NCI-H446 treated with DMSO at 0.1 percent for 48 hours (cell line): ENCODE measurements around the gene CCR3.

Experiments
- DNase-seq: peaks from one replicate; lab custom pipeline; 2025; lab: John Stamatoyannopoulos, UW

Gene CCR3

DNA sequence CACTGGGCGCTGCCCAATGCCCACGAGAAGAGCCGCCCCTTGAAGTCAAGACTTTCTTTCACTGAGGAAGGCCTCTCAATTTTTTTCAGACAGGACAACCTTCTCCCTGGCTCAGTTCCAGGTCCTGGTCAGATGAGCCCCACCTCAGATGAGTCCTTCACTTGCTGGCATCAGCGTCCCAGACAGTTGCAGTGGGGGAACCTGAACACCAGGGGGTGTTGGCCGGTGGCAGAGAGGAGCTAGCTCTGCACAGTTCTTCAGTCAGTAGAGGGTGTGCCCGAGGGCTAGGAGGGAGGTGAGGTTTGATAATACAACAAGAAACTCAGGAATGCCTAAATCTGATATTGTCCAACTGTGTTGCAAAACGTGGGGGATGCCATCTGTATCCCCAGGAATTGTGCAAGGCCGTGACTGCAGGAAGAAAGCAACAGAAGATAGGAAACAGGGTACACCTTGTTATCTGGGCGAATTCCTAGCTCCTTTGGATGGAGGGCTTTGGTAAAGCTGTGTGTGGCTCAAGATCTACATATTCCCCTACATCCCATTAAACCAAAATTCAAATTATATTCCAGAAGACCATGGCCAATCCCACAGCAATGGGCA is 34.3 kb downstream of the CCR3 start:
- no peak for DNase-seq

DNA sequence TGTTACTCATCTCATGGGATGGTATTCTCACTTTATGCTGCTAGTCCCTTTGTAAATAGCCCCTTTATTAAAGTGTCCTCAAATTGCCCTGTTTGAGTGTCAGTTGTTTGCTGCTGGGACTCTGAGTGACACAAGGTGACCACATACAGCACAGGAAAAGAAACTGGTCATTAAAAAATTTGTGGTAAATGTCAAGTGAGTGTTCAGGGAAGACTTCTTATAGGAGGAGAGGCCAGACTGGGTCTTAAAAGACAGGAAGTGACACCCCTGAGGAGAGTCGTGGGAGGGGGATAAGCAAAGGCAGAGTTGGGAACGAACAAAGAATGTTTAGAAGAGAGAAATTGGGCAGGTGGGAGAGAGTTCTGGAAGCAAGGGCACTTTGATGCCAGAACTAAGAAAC is 35.2 kb downstream of the CCR3 start:
- no peak for DNase-seq

GRCh38 chr3:46278816-46279672 is 36.8 kb downstream of the CCR3 start:
- no peak for DNase-seq

DNA sequence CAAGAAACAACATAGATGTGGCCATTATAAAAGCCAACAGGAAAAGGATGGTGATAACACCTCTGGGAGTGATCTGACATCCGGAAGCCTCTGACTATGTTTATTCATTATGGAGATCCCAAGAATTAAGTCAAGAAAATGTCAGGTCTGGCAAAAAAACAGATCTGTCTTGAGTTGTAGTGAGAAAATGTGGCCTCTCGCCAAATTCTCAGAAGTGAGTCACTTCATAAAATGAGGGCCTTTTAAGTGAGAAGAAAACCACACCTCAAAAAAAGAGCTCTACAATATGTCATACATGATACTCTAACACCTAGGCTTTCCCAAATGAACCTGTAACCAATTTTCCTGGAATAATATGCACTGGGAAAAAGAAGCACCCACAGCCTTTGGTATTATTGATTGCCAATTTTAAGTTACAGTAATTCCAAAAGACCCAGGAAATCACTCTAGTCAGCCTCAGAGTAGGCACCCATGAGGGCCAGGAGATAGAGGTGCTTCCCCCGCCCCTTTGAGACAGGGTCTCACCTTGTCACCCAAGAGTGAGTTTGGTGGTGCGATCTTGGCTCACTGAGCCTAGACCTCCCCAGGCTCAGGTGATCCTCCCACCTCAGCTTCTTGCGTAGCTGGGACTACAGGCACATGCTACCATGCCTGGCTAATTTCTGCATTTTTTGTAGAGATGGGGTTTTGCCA is 38.0 kb downstream of the CCR3 start:
- no peak for DNase-seq

DNA sequence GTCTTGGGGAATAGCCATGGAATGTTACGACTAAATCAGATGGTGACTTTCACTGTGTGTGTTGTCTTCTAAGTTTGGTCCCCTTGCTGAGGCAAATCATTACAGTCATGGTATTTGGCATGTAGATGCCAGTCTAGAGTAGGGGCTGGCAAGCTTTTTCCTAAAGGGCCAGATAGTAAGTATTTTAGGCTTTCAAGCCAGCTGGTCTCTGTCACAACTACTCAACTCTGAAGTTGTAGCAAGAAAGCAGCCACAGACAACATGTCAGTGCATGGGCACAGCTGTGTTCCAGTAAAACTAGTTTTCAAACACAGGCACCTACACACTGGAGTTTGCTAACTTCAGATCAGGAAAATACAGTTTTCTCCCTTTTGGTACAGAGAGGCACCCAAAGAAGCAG is 39.3 kb downstream of the CCR3 start:
- no peak for DNase-seq

DNA sequence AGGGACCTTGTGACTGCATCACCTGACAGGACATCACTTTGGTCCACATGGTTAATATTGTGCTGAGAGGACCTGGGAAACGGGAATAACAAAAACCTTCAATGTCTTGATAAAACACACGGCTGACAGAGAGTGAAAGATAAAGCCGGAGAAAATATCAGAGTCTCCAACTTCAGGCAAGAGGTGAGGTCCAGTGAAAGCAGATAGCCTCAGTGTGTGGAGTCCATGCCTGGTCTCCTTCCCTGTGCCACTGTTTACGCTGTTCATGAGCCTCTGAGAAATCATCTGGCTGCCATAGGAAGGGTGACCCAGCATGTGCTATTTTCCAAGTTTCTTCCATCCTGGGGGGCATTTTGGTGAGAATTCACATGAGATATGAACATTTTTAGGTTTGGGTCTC is 39.8 kb downstream of the CCR3 start:
- no peak for DNase-seq

DNA sequence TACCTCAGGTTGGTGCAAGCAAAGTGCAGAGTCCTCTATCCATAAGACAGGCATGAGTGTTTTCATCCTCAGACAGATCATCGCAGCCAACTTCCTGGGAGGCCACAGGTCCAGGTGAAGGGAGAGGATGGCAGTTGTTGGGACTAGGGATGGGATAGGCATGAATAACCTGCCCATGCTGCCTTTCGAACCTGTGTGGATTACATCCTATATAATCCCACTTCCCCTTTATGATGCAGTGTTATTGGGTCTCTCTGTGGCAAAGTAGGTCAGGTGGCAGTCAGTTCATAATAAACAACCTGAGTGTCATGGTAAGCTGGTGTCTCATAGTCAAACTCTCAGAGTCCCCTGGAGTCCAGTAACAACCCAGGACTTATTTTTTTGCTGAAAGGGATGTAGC is 40.4 kb downstream of the CCR3 start:
- DNase-seq: no peak

DNA sequence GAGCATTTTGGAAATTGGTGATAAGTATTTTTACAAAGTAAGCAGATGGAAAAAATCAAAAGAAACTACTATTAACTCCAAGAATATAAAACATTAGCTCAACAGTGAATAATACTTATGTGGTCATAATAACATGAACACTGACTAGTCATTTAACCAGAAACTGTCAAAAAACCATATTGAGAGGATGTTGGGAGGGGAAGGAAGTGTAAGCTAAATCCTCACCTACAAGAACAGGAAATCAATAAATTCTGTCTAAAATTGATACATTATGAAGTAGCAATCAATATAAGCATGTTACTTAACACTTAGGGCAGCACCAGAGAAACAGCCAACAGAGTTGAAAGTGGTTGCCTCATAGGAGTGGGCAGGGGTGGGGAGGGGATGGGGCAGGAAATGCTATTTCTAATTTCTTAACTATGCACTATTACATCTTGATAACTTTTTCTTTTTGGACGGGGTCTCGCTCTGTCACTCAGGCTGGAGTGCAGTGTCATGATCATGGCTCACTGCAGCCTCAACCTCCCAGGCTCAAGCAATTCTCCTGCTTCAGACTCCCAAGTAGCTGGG is 41.7 kb downstream of the CCR3 start:
- DNase-seq: no peak

DNA sequence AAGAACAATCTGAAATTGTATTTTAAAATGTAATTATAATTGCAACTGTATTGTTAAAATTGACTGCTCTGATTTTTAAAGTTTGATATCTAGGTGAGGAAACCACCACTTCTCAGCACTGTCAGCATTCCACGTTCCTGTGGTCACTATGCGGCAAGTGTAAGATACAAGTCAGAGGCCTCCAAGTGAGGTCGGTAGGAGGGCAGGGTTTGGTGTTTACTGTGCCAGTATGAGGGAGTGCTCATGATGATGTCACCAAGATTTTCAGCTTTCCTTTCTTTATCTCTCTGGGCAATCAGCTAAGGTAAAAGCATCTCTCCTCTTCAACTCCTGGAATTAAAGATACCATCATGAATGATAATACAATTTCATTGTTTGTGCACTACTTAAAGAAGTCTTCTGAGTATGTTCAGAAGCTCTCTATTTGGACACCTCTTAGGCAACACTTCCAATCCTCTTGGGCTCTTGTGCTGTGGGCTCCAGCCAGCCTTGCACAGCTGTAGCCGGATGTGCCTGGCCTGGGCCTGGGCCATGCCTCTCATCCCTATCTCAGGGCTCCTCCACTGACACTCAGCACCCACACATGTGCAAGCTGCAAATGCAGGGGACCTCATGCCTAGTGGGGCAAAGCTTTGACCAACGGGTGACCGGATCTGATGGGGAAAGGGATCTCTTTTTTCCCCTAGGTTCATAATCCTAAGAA is 42.9 kb downstream of the CCR3 start:
- DNase-seq: no peak

- DNase-seq: no peak
Measured at GRCh38 chr3:46285931-46286619, 43.8 kb downstream of the CCR3 start.

DNA sequence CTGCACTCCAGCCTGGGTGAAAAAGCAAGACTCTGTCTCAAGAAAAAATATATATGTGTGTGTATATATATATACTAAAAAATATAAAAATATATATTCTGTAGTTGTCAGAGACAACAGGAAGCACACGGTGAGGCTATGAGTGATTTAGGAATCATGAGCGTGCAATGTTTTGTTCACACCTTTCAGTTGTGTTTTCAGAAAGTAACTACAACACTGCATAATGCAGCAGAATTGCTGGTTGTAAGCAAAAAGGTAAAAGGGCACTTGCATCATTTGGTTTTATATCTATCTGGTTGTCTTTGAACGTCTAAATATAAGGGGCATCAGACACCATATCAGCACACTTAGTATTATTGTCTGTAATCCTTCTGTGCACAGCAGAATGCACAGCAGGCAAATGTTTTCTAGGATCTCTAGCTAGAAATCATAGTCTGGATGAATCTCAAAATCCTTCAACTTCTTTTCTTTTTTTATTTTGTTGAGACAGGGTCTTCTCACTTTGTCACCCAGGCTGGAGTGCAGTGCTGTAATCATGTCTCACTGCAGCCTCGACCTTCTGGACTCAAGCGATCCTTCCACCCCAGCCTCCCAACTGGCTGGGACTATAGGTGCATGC is 44.8 kb downstream of the CCR3 start:
- DNase-seq: no peak

DNA sequence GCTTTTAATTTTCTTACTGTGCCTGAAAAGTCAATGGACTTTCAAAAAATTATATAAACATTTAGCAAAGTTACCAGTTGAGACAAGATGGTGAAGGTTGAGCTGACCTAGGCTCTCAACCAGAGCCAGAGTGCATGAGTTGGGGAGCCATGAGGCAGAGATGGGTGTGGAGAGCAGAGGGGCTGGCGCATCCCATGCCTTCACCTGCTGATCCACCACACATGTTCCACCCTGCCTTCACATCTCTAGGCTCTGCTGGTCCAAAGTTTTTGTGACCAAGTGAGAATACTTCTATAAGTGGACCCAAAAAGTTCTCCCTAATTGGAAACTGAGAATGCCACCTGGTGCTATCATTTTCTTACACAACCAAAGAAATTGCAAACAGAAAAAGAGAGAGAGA is 47.3 kb downstream of the CCR3 start:
- no peak for DNase-seq

- no peak for DNase-seq
Measured at GRCh38 chr3:46289966-46290365, 47.7 kb downstream of the CCR3 start.

- DNase-seq: no peak
Measured at GRCh38 chr3:46291046-46291445, 48.8 kb downstream of the CCR3 start.

DNA sequence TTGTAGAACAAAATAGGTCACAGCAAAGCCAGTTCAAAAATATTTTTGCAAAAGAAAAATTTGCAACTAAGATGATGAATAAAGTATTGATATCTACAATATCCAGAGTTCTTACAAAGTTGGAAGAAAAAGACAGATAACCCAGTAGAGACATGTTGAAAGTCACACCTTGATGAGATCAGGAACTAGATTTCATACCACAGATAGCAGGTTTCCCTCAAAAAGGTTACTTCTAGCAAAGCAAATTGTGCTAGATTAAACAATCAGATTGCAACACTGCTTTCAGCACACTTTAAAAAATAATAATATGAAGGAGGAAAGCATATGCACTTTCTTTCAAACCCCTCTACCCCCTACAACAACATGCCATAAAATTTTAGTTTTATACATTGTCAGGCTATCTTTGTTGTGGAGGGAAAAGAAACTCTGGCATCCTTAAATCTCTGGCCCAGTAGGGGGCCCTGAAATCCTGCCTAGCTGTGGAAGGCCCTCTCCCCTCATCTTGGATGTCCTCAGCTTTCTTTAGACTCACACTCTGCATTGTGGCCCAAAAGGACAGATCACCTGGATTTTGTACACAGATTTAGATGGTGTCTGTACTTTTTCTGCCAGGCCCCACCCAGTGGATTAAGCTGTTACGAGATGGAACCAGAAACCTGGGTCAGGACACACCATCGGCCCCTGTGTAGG is 50.9 kb downstream of the CCR3 start:
- no peak for DNase-seq

- DNase-seq: no peak
Measured at GRCh38 chr3:46293991-46294833, 52.0 kb downstream of the CCR3 start.

GRCh38 chr3:46296826-46297225 is 54.6 kb downstream of the CCR3 start:
- no peak for DNase-seq

GRCh38 chr3:46297658-46298423 is 55.6 kb downstream of the CCR3 start:
- no peak for DNase-seq
